ENCODE data around the gene WNK3.
"Not testable (repeated sequence)": the region's sequence is repeated elsewhere in the genome, so short reads cannot be mapped to it uniquely, and the experiment has no call there.

Gene WNK3

GRCh38 chrX:54357414-54358377, at the start of gene WNK3:
TSS of gene WNK3 (minus strand) at chrX:54358046.
- DNase-seq: no peak

- DNase-seq: no peak
Measured at GRCh38 chrX:54407266-54407665, 49.4 kb upstream of the WNK3 start.

GRCh38 chrX:54397113-54397512, 39.3 kb upstream of the WNK3 start:
- DNase-seq: no peak

- no peak for DNase-seq
Measured at GRCh38 chrX:54386314-54386713, 28.5 kb upstream of the WNK3 start.

- DNase-seq: not testable (repeated sequence)
Measured at GRCh38 chrX:54384661-54385060, 26.8 kb upstream of the WNK3 start.

- DNase-seq: no peak
Measured at GRCh38 chrX:54359408-54359807, 1.6 kb upstream of the WNK3 start.

GRCh38 chrX:54358424-54359211, 772 bp upstream of the WNK3 start:
- DNase-seq: no peak

GRCh38 chrX:54352677-54353076, 5.2 kb downstream of the WNK3 start:
- DNase-seq: no peak

- not testable (repeated sequence) for DNase-seq
Measured at GRCh38 chrX:54337383-54337782, 20.5 kb downstream of the WNK3 start.

GRCh38 chrX:54325077-54325476, 32.8 kb downstream of the WNK3 start:
- no peak for DNase-seq

GRCh38 chrX:54320067-54320466, 37.8 kb downstream of the WNK3 start:
- no peak for DNase-seq

- DNase-seq: no peak
Measured at GRCh38 chrX:54306379-54306778, 51.5 kb downstream of the WNK3 start.

GRCh38 chrX:54301516-54301915, 56.3 kb downstream of the WNK3 start:
- DNase-seq: no peak

- DNase-seq: no peak
Measured at GRCh38 chrX:54294306-54294705, 63.5 kb downstream of the WNK3 start.

- no peak for DNase-seq
Measured at GRCh38 chrX:54292755-54293154, 65.1 kb downstream of the WNK3 start.

GRCh38 chrX:54291758-54292157, 66.1 kb downstream of the WNK3 start:
- DNase-seq: no peak

GRCh38 chrX:54288968-54289367, 68.9 kb downstream of the WNK3 start:
- no peak for DNase-seq

GRCh38 chrX:54288277-54288676, 69.6 kb downstream of the WNK3 start:
- DNase-seq: no peak

GRCh38 chrX:54281676-54282075, 76.2 kb downstream of the WNK3 start:
- no peak for DNase-seq

- DNase-seq: no peak
Measured at GRCh38 chrX:54280466-54280865, 77.4 kb downstream of the WNK3 start.

- DNase-seq: no peak
Measured at GRCh38 chrX:54271664-54272063, 86.2 kb downstream of the WNK3 start.

- no peak for DNase-seq
Measured at GRCh38 chrX:54248309-54248708, 109.5 kb downstream of the WNK3 start.

- no peak for DNase-seq
Measured at GRCh38 chrX:54246866-54247265, 111.0 kb downstream of the WNK3 start.

- DNase-seq: no peak
Measured at GRCh38 chrX:54238588-54238987, 119.3 kb downstream of the WNK3 start.

All from GF-D8 (cell line).